ENCODE data around the gene TBCEL.
"Not testable (repeated sequence)": the region's sequence is repeated elsewhere in the genome, so short reads cannot be mapped to it uniquely, and the experiment has no call there.

The TBCEL gene

GRCh38 chr11:121109471-121109870 is 85.6 kb downstream of the TBCEL start:
- no peak for DNase-seq

- no peak for DNase-seq
These were observed 86.1 kb downstream of the TBCEL start for GRCh38 chr11:121109916-121110586.

GRCh38 chr11:121110871-121111724 is 87.2 kb downstream of the TBCEL start:
- no peak for DNase-seq

- peak; percentile 69 for DNase-seq
These were observed 88.9 kb downstream of the TBCEL start for GRCh38 chr11:121112498-121113455.

- no peak for DNase-seq
These were observed 89.7 kb downstream of the TBCEL start for GRCh38 chr11:121113611-121114010.

GRCh38 chr11:121115024-121115423 is 91.1 kb downstream of the TBCEL start:
- not testable (repeated sequence) for DNase-seq

- DNase-seq: peak; percentile 26
These were observed 93.9 kb downstream of the TBCEL start for GRCh38 chr11:121117788-121118187.

GRCh38 chr11:121119440-121119839 is 95.5 kb downstream of the TBCEL start:
- no peak for DNase-seq

- DNase-seq: no peak
These were observed 98.4 kb downstream of the TBCEL start for GRCh38 chr11:121122328-121122727.

GRCh38 chr11:121123496-121124069 is 99.7 kb downstream of the TBCEL start:
- no peak for DNase-seq

GRCh38 chr11:121127809-121128208 is 103.9 kb downstream of the TBCEL start:
- no peak for DNase-seq

- DNase-seq: no peak
These were observed 105.7 kb downstream of the TBCEL start for GRCh38 chr11:121129362-121130340.

- no peak for DNase-seq
These were observed 107.8 kb downstream of the TBCEL start for GRCh38 chr11:121131656-121132055.

GRCh38 chr11:121132211-121132976 is 108.5 kb downstream of the TBCEL start:
- no peak for DNase-seq

- no peak for DNase-seq
These were observed 110.9 kb downstream of the TBCEL start for GRCh38 chr11:121134741-121135312.

- no peak for DNase-seq
These were observed 113.1 kb downstream of the TBCEL start for GRCh38 chr11:121137005-121137404.

GRCh38 chr11:121138259-121138658 is 114.4 kb downstream of the TBCEL start:
- no peak for DNase-seq

GRCh38 chr11:121140369-121140768 is 116.5 kb downstream of the TBCEL start:
- DNase-seq: no peak

Data from fibroblast of skin of right quadriceps (primary cell).